ENCODE results near the gene PC. TPM values are rescaled to one million over a fixed set of nuclear protein-coding genes. Genes with fewer than 3 reads are reported as not detected.
"Not testable (repeated sequence)": the region's sequence is repeated elsewhere in the genome, so short reads cannot be mapped to it uniquely, and the experiment has no call there.

PC gene
- total and polyA plus RNA-seq, 7 experiments from 2014 or later: 4.9 to 11.2 (median 9.5) TPM

- Mint-ChIP-seq H3K27ac (peak overlapping the region; percentile 74 to 97 (median 92)), H3K36me3 (peaks cover 0 to 6% (median 3%) of the 10 kb centered on the region in 5 donors), H3K4me3 (peak overlapping the region; percentile 87 to 97 (median 92)), H3K27me3 (no peaks in the 10 kb centered on the region), H3K9me3 (no peaks in the 10 kb centered on the region), H3K4me1 (peaks cover 31 to 62% (median 54%) of the 10 kb centered on the region in 7 donors)
- ChIA-PET POLR2A (interaction anchor here (0.6 to 4.8 kb wide), 14 partner anchors 8 to 1340 kb away, joined by 3 to 47 read pairs (median 3); partner anchors contain the start of genes CCDC87, CCS, CTSF and KDM2A), CTCF (interaction anchor here (0.9 kb wide), 1 partner anchor 9 kb away, joined by 4 read pairs; no protein-coding TSS in a partner anchor)
- ATAC-seq: no peak
- Histone ChIP-seq H3K27me3 (ENCODE audit: control insufficient read depth in 2 of 2, insufficient read depth in 2 of 2, low read length in 2 of 2) (no peaks in the 10 kb centered on the region), H3K9me3 (ENCODE audit: control insufficient read depth in 2 of 3, low read length in 3 of 3) (no peaks in the 10 kb centered on the region), H3K4me1 (ENCODE audit: control insufficient read depth in 2 of 2, insufficient read depth in 2 of 2, low read length in 2 of 2) (peaks cover 31 to 47% of the 10 kb centered on the region in 2 donors), H3K4me3 (ENCODE audit: low read length) (peak overlapping the region; percentile 94), H3K36me3 (ENCODE audit: control insufficient read depth in 2 of 3, insufficient read depth in 3 of 3, low read length in 3 of 3) (peaks cover 0 to 31% (median 0%) of the 10 kb centered on the region in 3 experiments), H3K27ac (ENCODE audit: low read depth, low read length) (peak overlapping the region; percentile 96)
- intact Hi-C loops (cut with micrococcal nuclease): loop anchor here (2.0 to 5.0 kb wide), 7 partner anchors 225 to 970 kb away; partner anchors contain the start of genes KDM2A (in 2 of the 2), CCDC87 (in 1 of the 2), CCS (in 1 of the 2) and EFEMP2 (in 1 of the 2)
- no peak for DNase-seq
Measured at GRCh38 chr11:66841861-66842260, 116.3 kb downstream of the PC start.

- H3K27me3 Mint-ChIP-seq: no peaks in the 10 kb centered on the region
- Histone ChIP-seq H3K4me1 (ENCODE audit: control insufficient read depth in 2 of 2, insufficient read depth in 2 of 2, low read length in 2 of 2) (peaks cover 31 to 47% of the 10 kb centered on the region in 2 donors), H3K4me3 (ENCODE audit: low read length) (no peak overlapping the region), H3K36me3 (ENCODE audit: control insufficient read depth in 2 of 3, insufficient read depth in 3 of 3, low read length in 3 of 3) (peaks cover 0 to 18% (median 0%) of the 10 kb centered on the region in 3 experiments), H3K9me3 (ENCODE audit: control insufficient read depth in 2 of 3, low read length in 3 of 3) (no peaks in the 10 kb centered on the region), H3K27ac (ENCODE audit: low read depth, low read length) (peak overlapping the region; percentile 96), H3K27me3 (ENCODE audit: control insufficient read depth in 2 of 2, insufficient read depth in 2 of 2, low read length in 2 of 2) (no peaks in the 10 kb centered on the region)
- peak overlapping the region; percentile 10 to 97 (median 54) for H3K4me3 Mint-ChIP-seq
- ChIA-PET POLR2A (interaction anchor here (1.2 kb wide), 1 partner anchor 15 kb away, joined by 3 read pairs; no protein-coding TSS in a partner anchor), CTCF (interaction anchor here (1.0 kb wide), 1 partner anchor 145 kb away, joined by 3 read pairs; no protein-coding TSS in a partner anchor)
- intact Hi-C loops (cut with micrococcal nuclease): loop anchor here (5.0 kb wide), 3 partner anchors 277 to 968 kb away; partner anchors contain the start of genes EFEMP2 (in 1 of the 2) and KDM2A (in 1 of the 2)
- DNase-seq (peak in 1 of 9 donors; percentile 9), ATAC-seq (no peak)
- H3K4me1 Mint-ChIP-seq: peaks cover 31 to 60% (median 54%) of the 10 kb centered on the region in 7 donors
- no peaks in the 10 kb centered on the region for H3K9me3 Mint-ChIP-seq
- H3K27ac Mint-ChIP-seq: peak overlapping the region; percentile 17 to 97 (median 74)
- peaks cover 0 to 6% (median 3%) of the 10 kb centered on the region in 5 donors for H3K36me3 Mint-ChIP-seq
Measured at GRCh38 chr11:66840317-66841091, 117.7 kb downstream of the PC start.

GRCh38 chr11:66835768-66836405 lies 122.3 kb downstream of the PC start:
- H3K27me3 ChIP-seq (ENCODE audit: control insufficient read depth in 2 of 2, insufficient read depth in 2 of 2, low read length in 2 of 2): no peaks in the 10 kb centered on the region
- H3K9me3 ChIP-seq (ENCODE audit: control insufficient read depth in 2 of 3, low read length in 3 of 3): no peaks in the 10 kb centered on the region
- ATAC-seq (no peak), DNase-seq (no peak)
- peaks cover 0 to 3% (median 0%) of the 10 kb centered on the region in 5 donors for H3K36me3 Mint-ChIP-seq
- no peak overlapping the region for H3K27ac ChIP-seq (ENCODE audit: low read depth, low read length)
- no peak overlapping the region for H3K4me3 ChIP-seq (ENCODE audit: low read length)
- CTCF ChIA-PET: no interaction called here
- peaks cover 0 to 5% (median 0%) of the 10 kb centered on the region in 3 experiments for H3K36me3 ChIP-seq (ENCODE audit: control insufficient read depth in 2 of 3, insufficient read depth in 3 of 3, low read length in 3 of 3)
- intact Hi-C loops (cut with micrococcal nuclease): no loop called here
- H3K9me3 Mint-ChIP-seq: no peaks in the 10 kb centered on the region
- no peak overlapping the region for H3K4me3 Mint-ChIP-seq
- H3K27ac Mint-ChIP-seq: peak overlapping the region in 1 of 9 donors; percentile 53
- POLR2A ChIA-PET: no interaction called here
- H3K4me1 Mint-ChIP-seq: peaks cover 9 to 37% (median 32%) of the 10 kb centered on the region in 7 donors
- no peaks in the 10 kb centered on the region for H3K27me3 Mint-ChIP-seq
- H3K4me1 ChIP-seq (ENCODE audit: control insufficient read depth in 2 of 2, insufficient read depth in 2 of 2, low read length in 2 of 2): peaks cover 8 to 17% of the 10 kb centered on the region in 2 donors

GRCh38 chr11:66834943-66835342 lies 123.2 kb downstream of the PC start:
- Histone ChIP-seq H3K36me3 (ENCODE audit: control insufficient read depth in 2 of 3, insufficient read depth in 3 of 3, low read length in 3 of 3) (peaks cover 0 to 5% (median 0%) of the 10 kb centered on the region in 3 experiments), H3K27ac (ENCODE audit: low read depth, low read length) (no peak overlapping the region), H3K4me1 (ENCODE audit: control insufficient read depth in 2 of 2, insufficient read depth in 2 of 2, low read length in 2 of 2) (peaks cover 4 to 10% of the 10 kb centered on the region in 2 donors), H3K4me3 (ENCODE audit: low read length) (no peak overlapping the region), H3K9me3 (ENCODE audit: control insufficient read depth in 2 of 3, low read length in 3 of 3) (no peaks in the 10 kb centered on the region), H3K27me3 (ENCODE audit: control insufficient read depth in 2 of 2, insufficient read depth in 2 of 2, low read length in 2 of 2) (no peaks in the 10 kb centered on the region)
- Mint-ChIP-seq H3K36me3 (peaks cover 0 to 3% (median 0%) of the 10 kb centered on the region in 5 donors), H3K4me1 (peaks cover 0 to 27% (median 23%) of the 10 kb centered on the region in 7 donors), H3K9me3 (no peaks in the 10 kb centered on the region), H3K27me3 (no peaks in the 10 kb centered on the region), H3K4me3 (no peak overlapping the region), H3K27ac (peak overlapping the region in 6 of 9 donors; percentile 22 to 92 (median 58))
- DNase-seq (no peak), ATAC-seq (no peak)
- intact Hi-C loops (cut with micrococcal nuclease): loop anchor here (1.0 to 5.0 kb wide), 7 partner anchors 8 to 427 kb away; partner anchors contain the start of gene RCE1 (in 1 of the 2)
- ChIA-PET CTCF (interaction anchor here (1.1 to 3.5 kb wide), 2 partner anchors 138 to 429 kb away, joined by 3 to 29 read pairs; no protein-coding TSS in a partner anchor), POLR2A (interaction anchor here (0.9 to 1.8 kb wide), 3 partner anchors 7 to 139 kb away, joined by 3 to 7 read pairs (median 5); no protein-coding TSS in a partner anchor)

- Histone ChIP-seq H3K27me3 (ENCODE audit: control insufficient read depth in 2 of 2, insufficient read depth in 2 of 2, low read length in 2 of 2) (no peaks in the 10 kb centered on the region), H3K4me3 (ENCODE audit: low read length) (no peak overlapping the region), H3K36me3 (ENCODE audit: control insufficient read depth in 2 of 3, insufficient read depth in 3 of 3, low read length in 3 of 3) (peaks cover 0 to 5% (median 0%) of the 10 kb centered on the region in 3 experiments), H3K4me1 (ENCODE audit: control insufficient read depth in 2 of 2, insufficient read depth in 2 of 2, low read length in 2 of 2) (peaks cover 3 to 6% of the 10 kb centered on the region in 2 donors), H3K9me3 (ENCODE audit: control insufficient read depth in 2 of 3, low read length in 3 of 3) (no peaks in the 10 kb centered on the region), H3K27ac (ENCODE audit: low read depth, low read length) (peak overlapping the region; percentile 6)
- Mint-ChIP-seq H3K4me3 (no peak overlapping the region), H3K27ac (peak overlapping the region in 8 of 9 donors; percentile 22 to 92 (median 62)), H3K36me3 (peaks cover 0 to 3% (median 0%) of the 10 kb centered on the region in 5 donors), H3K4me1 (peaks cover 0 to 23% (median 18%) of the 10 kb centered on the region in 7 donors), H3K9me3 (no peaks in the 10 kb centered on the region), H3K27me3 (no peaks in the 10 kb centered on the region)
- intact Hi-C loops (cut with micrococcal nuclease): loop anchor here (1.0 to 5.0 kb wide), 7 partner anchors 9 to 426 kb away; partner anchors contain the start of gene RCE1 (in 1 of the 2)
- DNase-seq: no peak
- CTCF ChIA-PET: interaction anchor here (1.1 to 3.5 kb wide), 2 partner anchors 138 to 428 kb away, joined by 3 to 29 read pairs; no protein-coding TSS in a partner anchor
- POLR2A ChIA-PET: interaction anchor here (0.9 to 1.8 kb wide), 3 partner anchors 8 to 138 kb away, joined by 3 to 7 read pairs (median 5); no protein-coding TSS in a partner anchor
- ATAC-seq: no peak
Measured at GRCh38 chr11:66834539-66834845, 123.7 kb downstream of the PC start.

- H3K36me3 ChIP-seq (ENCODE audit: control insufficient read depth in 2 of 3, insufficient read depth in 3 of 3, low read length in 3 of 3); H3K27ac Mint-ChIP-seq; CTCF ChIA-PET; H3K27me3 ChIP-seq (ENCODE audit: control insufficient read depth in 2 of 2, insufficient read depth in 2 of 2, low read length in 2 of 2); intact Hi-C loops (cut with micrococcal nuclease); H3K4me1 ChIP-seq (ENCODE audit: control insufficient read depth in 2 of 2, insufficient read depth in 2 of 2, low read length in 2 of 2); POLR2A ChIA-PET; H3K9me3 Mint-ChIP-seq; ATAC-seq; H3K4me3 Mint-ChIP-seq; H3K27ac ChIP-seq (ENCODE audit: low read depth, low read length); H3K4me1 Mint-ChIP-seq; DNase-seq; H3K4me3 ChIP-seq (ENCODE audit: low read length); H3K27me3 Mint-ChIP-seq; H3K36me3 Mint-ChIP-seq; H3K9me3 ChIP-seq (ENCODE audit: control insufficient read depth in 2 of 3, low read length in 3 of 3): not testable (repeated sequence)
Measured at GRCh38 chr11:66824573-66824972, 133.6 kb downstream of the PC start.

Measured in naive thymus-derived CD4-positive, alpha-beta T cell (primary cell).